ENCODE results near the gene PPP1R2. TPM values are rescaled to one million over a fixed set of nuclear protein-coding genes. Genes with fewer than 3 reads are reported as not detected.

The PPP1R2 gene
- total RNA-seq, 4 donors from 2014 or later, result 38.4 to 92.5 (median 50.7) TPM

DNA sequence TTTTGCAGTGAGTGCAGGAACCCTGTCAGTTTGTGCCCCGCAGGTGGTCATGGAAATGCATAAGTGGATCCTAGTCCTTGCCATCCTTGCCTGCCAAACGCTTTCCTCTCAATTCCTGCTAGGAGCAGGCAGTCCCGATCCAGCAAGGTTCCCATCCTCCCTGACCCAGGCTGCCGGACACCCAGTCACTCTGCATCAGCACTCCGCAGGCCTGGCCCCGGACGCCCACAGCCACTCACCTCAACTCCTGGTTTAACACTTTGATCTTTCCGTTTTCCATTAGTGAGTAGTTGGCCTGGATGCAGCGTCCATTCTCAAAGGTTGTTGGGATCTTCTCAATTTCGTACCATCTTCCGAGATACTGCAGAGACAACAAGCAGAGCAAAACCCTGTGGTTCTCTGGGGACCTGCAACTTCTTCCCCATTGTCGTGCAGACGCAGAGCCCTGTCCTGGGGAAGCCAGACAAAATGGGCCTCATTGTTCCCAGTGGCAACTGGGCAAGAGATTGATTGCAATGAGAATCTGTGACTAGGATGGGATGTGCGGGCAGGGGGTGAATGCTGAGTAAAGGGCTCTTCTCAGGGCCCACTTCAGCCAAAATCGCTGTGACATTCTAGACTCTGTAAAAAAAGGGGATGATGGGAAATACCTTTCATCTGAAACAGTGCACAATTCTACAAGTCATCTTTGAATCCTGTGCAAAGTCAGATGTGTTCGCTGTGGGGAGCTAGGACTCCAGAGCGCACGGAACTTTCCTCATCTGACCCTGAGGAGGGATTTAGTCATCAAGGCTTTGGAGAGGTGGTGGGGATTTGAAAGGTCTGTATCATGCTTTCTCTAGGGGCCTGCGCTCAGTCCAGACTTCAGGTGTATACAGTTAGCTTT is 30.7 kb upstream of the PPP1R2 start:
- TF ChIP-seq, protein P1, sequence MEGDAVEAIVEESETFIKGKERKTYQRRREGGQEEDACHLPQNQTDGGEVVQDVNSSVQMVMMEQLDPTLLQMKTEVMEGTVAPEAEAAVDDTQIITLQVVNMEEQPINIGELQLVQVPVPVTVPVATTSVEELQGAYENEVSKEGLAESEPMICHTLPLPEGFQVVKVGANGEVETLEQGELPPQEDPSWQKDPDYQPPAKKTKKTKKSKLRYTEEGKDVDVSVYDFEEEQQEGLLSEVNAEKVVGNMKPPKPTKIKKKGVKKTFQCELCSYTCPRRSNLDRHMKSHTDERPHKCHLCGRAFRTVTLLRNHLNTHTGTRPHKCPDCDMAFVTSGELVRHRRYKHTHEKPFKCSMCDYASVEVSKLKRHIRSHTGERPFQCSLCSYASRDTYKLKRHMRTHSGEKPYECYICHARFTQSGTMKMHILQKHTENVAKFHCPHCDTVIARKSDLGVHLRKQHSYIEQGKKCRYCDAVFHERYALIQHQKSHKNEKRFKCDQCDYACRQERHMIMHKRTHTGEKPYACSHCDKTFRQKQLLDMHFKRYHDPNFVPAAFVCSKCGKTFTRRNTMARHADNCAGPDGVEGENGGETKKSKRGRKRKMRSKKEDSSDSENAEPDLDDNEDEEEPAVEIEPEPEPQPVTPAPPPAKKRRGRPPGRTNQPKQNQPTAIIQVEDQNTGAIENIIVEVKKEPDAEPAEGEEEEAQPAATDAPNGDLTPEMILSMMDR (IDR thresholded peaks at IDR 0.05; ENCODE audit: low read depth), result no peak

- TF ChIP-seq, protein P1 (IDR thresholded peaks at IDR 0.05; ENCODE audit: low read depth), result no peak
Observed at GRCh38 chr3:195571361-195571760, 28.2 kb upstream of the PPP1R2 start.

DNA sequence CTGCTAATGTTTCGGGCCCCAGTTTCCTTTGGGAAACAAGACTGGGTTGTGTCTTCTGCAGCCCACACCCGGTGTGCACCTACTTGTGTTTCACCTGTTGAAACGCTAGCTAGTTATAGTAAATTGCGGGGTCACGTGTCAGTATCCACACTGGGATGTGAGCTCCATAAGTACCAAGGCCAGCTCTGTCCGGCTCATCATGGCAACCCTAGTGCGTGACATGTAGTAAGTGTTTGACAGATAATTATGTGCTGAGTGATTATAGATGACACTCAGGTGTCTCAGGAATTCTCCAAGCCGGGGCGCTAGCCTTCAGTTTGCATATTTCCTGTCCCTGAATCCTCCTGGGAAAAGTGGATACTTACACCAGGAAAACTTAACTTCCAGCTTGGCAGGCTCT is 27.8 kb upstream of the PPP1R2 start:
- TF ChIP-seq, protein P1 (IDR thresholded peaks at IDR 0.05; ENCODE audit: low read depth), result no peak

DNA sequence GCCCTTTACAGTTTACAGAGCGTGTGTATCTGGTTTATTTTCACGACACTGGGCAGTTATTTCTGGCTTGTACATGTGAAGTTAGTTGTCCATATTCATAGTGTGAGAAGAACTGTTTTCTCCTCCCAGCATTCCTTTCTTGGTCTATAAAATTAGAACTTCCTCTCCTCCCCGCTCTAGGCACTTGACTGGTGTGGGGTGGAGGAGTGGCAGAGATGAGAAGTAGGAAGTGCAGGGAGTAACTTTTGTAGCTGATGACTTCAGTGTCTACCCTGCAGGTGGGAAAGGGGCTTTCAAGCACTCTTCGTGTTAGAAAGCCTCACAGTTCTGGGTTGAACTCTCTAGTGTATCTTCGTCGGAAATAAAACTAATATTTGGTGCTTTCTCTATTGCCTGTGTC is 27.2 kb upstream of the PPP1R2 start:
- TF ChIP-seq, protein P1 (IDR thresholded peaks at IDR 0.05; ENCODE audit: low read depth), result no peak

- TF ChIP-seq, protein P1 (IDR thresholded peaks at IDR 0.05; ENCODE audit: low read depth), result no peak
Observed at GRCh38 chr3:195568630-195569029, 25.5 kb upstream of the PPP1R2 start.

GRCh38 chr3:195566797-195567196 is 23.7 kb upstream of the PPP1R2 start:
- TF ChIP-seq, protein P1 (IDR thresholded peaks at IDR 0.05; ENCODE audit: low read depth), result no peak

DNA sequence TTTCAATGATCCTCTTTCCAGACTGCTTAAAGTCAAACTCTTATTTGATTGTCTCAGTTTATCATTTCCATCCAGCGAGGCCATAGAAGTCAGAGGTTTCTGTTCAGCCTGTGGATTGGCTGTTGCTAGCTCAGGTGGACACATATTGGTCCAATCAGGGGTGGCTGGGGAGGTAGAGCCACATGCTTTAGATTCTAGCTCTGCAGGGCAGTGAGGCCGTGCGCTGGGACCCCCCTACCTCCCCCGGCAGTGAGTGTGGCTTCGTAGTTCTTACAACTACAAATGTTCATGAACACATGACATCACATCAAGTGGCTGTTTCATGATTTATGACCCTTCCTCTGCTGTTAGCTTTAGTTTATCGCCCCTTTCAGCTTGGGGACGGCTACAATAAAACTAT is 22.6 kb upstream of the PPP1R2 start:
- TF ChIP-seq, protein P1 (IDR thresholded peaks at IDR 0.05; ENCODE audit: low read depth), result no peak

All from subcutaneous adipose tissue (tissue), 4 donors.